H1 (cell line): ENCODE data around the gene UMAD1. TPM values are rescaled to one million over a fixed set of nuclear protein-coding genes. Genes with fewer than 3 reads are reported as not detected.

ENCODE experiments used
- CTCF ChIA-PET: fragments of 300-600 bp; sonication (Branson Sonifier 250); formaldehyde crosslinking; loops from one replicate; lab custom pipeline; 2021; ENCODE audit not compliant: partially characterized antibody; lab: Charles Lee
- POLR2A ChIA-PET: fragments of 300-600 bp; sonication (Branson Sonifier 250); formaldehyde crosslinking; loops from one replicate; lab custom pipeline; 2021; ENCODE audit warnings: inconsistent platforms; ENCODE audit not compliant: partially characterized antibody; lab: Charles Lee
- DNase-seq, 2 experiments: peaks; one replicate each; pipeline versions ENCODE4 v3.0.0 to v3.0.0-alpha.2; 2010 to 2022; ENCODE audit warnings: low spot score in 2 of 2, low read depth in 1 of 2, mixed read lengths in 1 of 2
- FAIRE-seq: peaks from 2 replicates; lab custom pipeline; 2011; peaks lifted over from hg19 to GRCh38; lab: Jason Lieb, UNC
- H2AFZ ChIP-seq: 2 replicates; pipeline ENCODE4 v1.8.1; 2012; ENCODE audit warnings: low read length, inconsistent platforms
- H2AK5ac ChIP-seq: 2 replicates; pipeline ENCODE4 v1.6.1; 2013; ENCODE audit warnings: low read depth, low read length
- H2BK120ac ChIP-seq: replicated peaks from 2 replicates; pipeline ENCODE3; 2013; ENCODE audit warnings: low read depth, low read length, inconsistent platforms
- H2BK12ac ChIP-seq: 2 replicates; pipeline ENCODE4 v1.6.1; 2013; ENCODE audit warnings: low read depth, low read length
- H2BK15ac ChIP-seq: 2 replicates; pipeline ENCODE4 v1.6.1; 2013; ENCODE audit warnings: low read length
- H2BK20ac ChIP-seq: 2 replicates; pipeline ENCODE4 v1.6.1; 2013; ENCODE audit warnings: low read length
- H2BK5ac ChIP-seq: 2 replicates; pipeline ENCODE4 v1.6.1; 2013; ENCODE audit warnings: low read depth, low read length
- H3K14ac ChIP-seq: 2 replicates; pipeline ENCODE4 v1.6.1; 2013; ENCODE audit warnings: inconsistent platforms; ENCODE audit not compliant: insufficient read length
- H3K18ac ChIP-seq: 2 replicates; pipeline ENCODE4 v1.6.1; 2013; ENCODE audit warnings: low read length; ENCODE audit errors: extremely low read depth
- H3K23ac ChIP-seq: 2 replicates; pipeline ENCODE4 v1.6.1; 2013; ENCODE audit warnings: inconsistent platforms; ENCODE audit not compliant: insufficient read length
- H3K23me2 ChIP-seq: 2 replicates; pipeline ENCODE4 v1.6.1; 2013; ENCODE audit warnings: low read depth, low read length
- H3K27ac ChIP-seq: 2 replicates; pipeline ENCODE4 v1.6.1; 2011; ENCODE audit warnings: low read depth, low read length, inconsistent platforms
- H3K27me3 ChIP-seq, 4 experiments: replicated peaks in 1 of 4; 1 replicate in 1 of 4; 2 replicates in 3 of 4; pipeline versions ENCODE4 v1.6.1 to v1.8.1; 2011 to 2013; ENCODE audit warnings: low read length in 3 of 4, mild to moderate bottlenecking in 3 of 4, inconsistent platforms in 2 of 4, mixed read lengths in 2 of 4, moderate library complexity in 1 of 4; ENCODE audit not compliant: control insufficient read depth in 3 of 4, insufficient read depth in 3 of 4; ENCODE audit errors: extremely low read depth in 1 of 4
- H3K36me3 ChIP-seq, 4 experiments: 2 replicates each; pipeline versions ENCODE4 v1.6.1 to v1.8.1; 2011 to 2013; ENCODE audit warnings: mild to moderate bottlenecking in 4 of 4, low read length in 3 of 4, moderate library complexity in 2 of 4, control low read depth in 1 of 4, inconsistent platforms in 1 of 4; ENCODE audit not compliant: insufficient read depth in 4 of 4, control insufficient read depth in 2 of 4
- H3K4ac ChIP-seq: replicated peaks from 2 replicates; pipeline ENCODE3; 2013; ENCODE audit warnings: low read length, low read depth, mixed read lengths, inconsistent platforms; ENCODE audit not compliant: insufficient read length
- H3K4me1 ChIP-seq, 4 experiments: replicated peaks in 1 of 4; 1 replicate in 1 of 4; 2 replicates in 3 of 4; pipeline versions ENCODE4 v1.6.1 to v1.8.1; 2011 to 2013; ENCODE audit warnings: low read length in 3 of 4, inconsistent platforms in 2 of 4, mixed read lengths in 1 of 4; ENCODE audit not compliant: insufficient read depth in 4 of 4, control insufficient read depth in 3 of 4
- H3K4me2 ChIP-seq, 2 experiments: 2 replicates each; pipeline versions ENCODE4 v1.6.1 to v1.8.1; 2011 to 2013; ENCODE audit warnings: low read depth in 2 of 2, low read length in 2 of 2, control low read depth in 1 of 2, inconsistent platforms in 1 of 2, mild to moderate bottlenecking in 1 of 2; ENCODE audit not compliant: insufficient read depth in 1 of 2
- H3K4me3 ChIP-seq, 4 experiments: fragments of 200-600, 300-600 bp in 1 of 4; sonication (generic), shearing (Covaris generic), sonication (Bioruptor Twin) in 1 of 4; 2 replicates each; pipeline versions ENCODE4 v1.5.1 to v1.8.1; 2011 to 2016; ENCODE audit warnings: low read length in 4 of 4, low read depth in 3 of 4, control low read depth in 2 of 4, inconsistent platforms in 2 of 4, mild to moderate bottlenecking in 2 of 4, mixed read lengths in 1 of 4, moderate library complexity in 1 of 4; ENCODE audit not compliant: insufficient read depth in 2 of 4; ENCODE audit errors: extremely low read depth in 1 of 4
- H3K56ac ChIP-seq: replicated peaks from 2 replicates; pipeline ENCODE3; 2013; ENCODE audit warnings: low read depth, mild to moderate bottlenecking, mixed read lengths, low read length, inconsistent platforms; ENCODE audit not compliant: insufficient read length
- H3K79me1 ChIP-seq: 2 replicates; pipeline ENCODE4 v1.6.1; 2013; ENCODE audit warnings: low read depth, low read length, control low read depth
- H3K79me2 ChIP-seq, 2 experiments: 2 replicates each; pipeline versions ENCODE4 v1.6.1 to v1.8.1; 2012 to 2013; ENCODE audit warnings: low read length in 2 of 2, mild to moderate bottlenecking in 2 of 2, inconsistent platforms in 1 of 2; ENCODE audit not compliant: insufficient read depth in 2 of 2, control insufficient read depth in 1 of 2
- H3K9ac ChIP-seq, 4 experiments: replicated peaks in 1 of 4; 1 replicate in 1 of 4; 2 replicates in 3 of 4; pipeline versions ENCODE4 v1.6.1 to v1.8.1; 2011 to 2013; ENCODE audit warnings: low read depth in 3 of 4, low read length in 3 of 4, control low read depth in 2 of 4, mild to moderate bottlenecking in 2 of 4, moderate library complexity in 2 of 4, inconsistent platforms in 1 of 4; ENCODE audit errors: extremely low read depth in 1 of 4
- H3K9me3 ChIP-seq, 2 experiments: 2 replicates each; pipeline versions ENCODE4 v1.6.1 to v1.8.1; 2012 to 2013; ENCODE audit warnings: mild to moderate bottlenecking in 2 of 2, moderate library complexity in 2 of 2, control low read depth in 1 of 2, inconsistent platforms in 1 of 2, low read depth in 1 of 2, low read length in 1 of 2, mixed read lengths in 1 of 2; ENCODE audit not compliant: insufficient read depth in 2 of 2
- H4K20me1 ChIP-seq, 2 experiments: replicated peaks in 1 of 2; 2 replicates each; pipeline versions ENCODE3 to v1.8.1; 2011 to 2013; ENCODE audit warnings: inconsistent platforms in 2 of 2, low read length in 2 of 2, mild to moderate bottlenecking in 1 of 2; ENCODE audit not compliant: insufficient read depth in 2 of 2, control insufficient read depth in 1 of 2
- H4K5ac ChIP-seq: 2 replicates; pipeline ENCODE4 v1.6.1; 2013; ENCODE audit warnings: low read length, low read depth, mixed read lengths, inconsistent platforms; ENCODE audit not compliant: insufficient read length
- H4K8ac ChIP-seq: 2 replicates; pipeline ENCODE4 v1.8.0; 2013; ENCODE audit warnings: mild to moderate bottlenecking, moderate library complexity, low read length, inconsistent platforms; ENCODE audit not compliant: insufficient read depth; ENCODE audit errors: extremely low read depth
- H4K91ac ChIP-seq: replicated peaks from 2 replicates; pipeline ENCODE3; 2013; ENCODE audit warnings: low read length, mixed read lengths, inconsistent platforms; ENCODE audit not compliant: insufficient read length
- CHD2 ChIP-seq: IDR thresholded peaks from 2 replicates; pipeline ENCODE4 v1.6.1; 2012; ENCODE audit warnings: low read length, improper control_type of control experiment
- E2F6 ChIP-seq: IDR thresholded peaks from 2 replicates; pipeline ENCODE4 v1.6.1; 2012; ENCODE audit warnings: inconsistent platforms
- KDM1A ChIP-seq: fragments of 200-600, 300-600 bp; sonication (generic); IDR thresholded peaks from 2 replicates; pipeline ENCODE4 v1.7.1; 2016; ENCODE audit warnings: mild to moderate bottlenecking, low read length, borderline replicate concordance
- SAP30 ChIP-seq: fragments of 300-600 bp; sonication (generic); IDR thresholded peaks from 2 replicates; pipeline ENCODE4 v1.7.1; 2012; ENCODE audit warnings: low read length, moderate library complexity, mild to moderate bottlenecking, inconsistent platforms; ENCODE audit not compliant: insufficient read depth, insufficient replicate concordance
- SP1 ChIP-seq: IDR thresholded peaks from 2 replicates; pipeline ENCODE4 v1.6.1; 2011; ENCODE audit warnings: low read depth, low read length
- SP2 ChIP-seq: IDR thresholded peaks from 2 replicates; pipeline ENCODE4 v1.6.1; 2012; ENCODE audit warnings: mild to moderate bottlenecking, low read length, inconsistent platforms
- TAF7 ChIP-seq: optimal IDR thresholded peaks from 2 replicates; pipeline ENCODE3; 2011; ENCODE audit warnings: low read depth, mild to moderate bottlenecking, inconsistent platforms, low read length, moderate library complexity, borderline replicate concordance
- TEAD4 ChIP-seq: IDR thresholded peaks from 2 replicates; pipeline ENCODE4 v1.6.1; 2012; ENCODE audit warnings: low read depth, low read length, inconsistent platforms, mixed read lengths
- polyA plus RNA-seq, 7 experiments: library from polyadenylated mRNA; depleted of rRNA in 3 of 7; stranded (reverse) in 5 of 7; unstranded in 2 of 7; fragments of >200 nt in 5 of 7; fragments of 200-250 nt in 2 of 7; gene quantifications; 1 replicate in 5 of 7; 2 replicates in 1 of 7; 4 replicates in 1 of 7; pipeline versions ENCODE4 v1.2.1 to v1.2.3, GENCODE V29; 2011 to 2013; ENCODE audit warnings: missing spikeins in 2 of 7, mixed read lengths in 2 of 7
- total RNA-seq: library from RNA; stranded (reverse); fragmentation: NEBNext Ultra II Directional; extraction: Animal tissue kit (Norgen Biotek cat#: 25700); gene quantifications from 2 replicates; pipeline ENCODE4 v1.2.1, GENCODE V29; 2021

Gene UMAD1
- total and polyA plus RNA-seq, 2 of the 8 experiments (the other 6 are each of a cell fraction or from before 2014, with no cell fraction given), result 10.4 to 12.3 TPM

GRCh38 chr7:7771452-7771851, 130.9 kb downstream of the UMAD1 start:
- TF ChIP-seq SP2, result no peak
- TF ChIP-seq SP1, result no peak
- no peak for TF ChIP-seq CHD2
- no peak for TF ChIP-seq TEAD4
- TF ChIP-seq KDM1A, result no peak
- no peak for TF ChIP-seq E2F6
- TF ChIP-seq TAF7, result no peak
- TF ChIP-seq SAP30, result no peak
- Histone ChIP-seq H3K4me1 (peaks cover 0 to 10% (median 2%) of the 10 kb centered on the region in 4 experiments; a peak in 2 of 7 replicates), H4K20me1 (no peaks in the 10 kb centered on the region), H3K23me2 (no peaks in the 10 kb centered on the region; the same call in 1 of the 2 replicates), H3K4me3 (no peak overlapping the region), H3K79me1 (no peaks in the 10 kb centered on the region), H2BK12ac (no peak overlapping the region), H3K27ac (no peak overlapping the region), H4K8ac (no peak overlapping the region), H3K9me3 (no peaks in the 10 kb centered on the region), H3K9ac (no peak overlapping the region), H3K56ac (no peak overlapping the region), H2AFZ (no peak overlapping the region), H2BK20ac (no peak overlapping the region), H3K79me2 (no peaks in the 10 kb centered on the region), H3K4ac (no peak overlapping the region), H3K18ac (no peak overlapping the region), H3K36me3 (no peaks in the 10 kb centered on the region), H4K91ac (no peak overlapping the region), H3K4me2 (no peak overlapping the region), H4K5ac (no peak overlapping the region), H2BK15ac (no peak overlapping the region), H2BK5ac (no peak overlapping the region), H2AK5ac (no peak overlapping the region), H2BK120ac (no peak overlapping the region), H3K23ac (no peak overlapping the region), H3K27me3 (no peaks in the 10 kb centered on the region), H3K14ac (no peak overlapping the region)
- ChIA-PET CTCF (interaction anchor here (0.7 kb wide), 1 partner anchor 17 kb away, joined by 3 read pairs; no protein-coding TSS in a partner anchor), POLR2A (no interaction called here)
- FAIRE-seq, result no peak
- no peak for DNase-seq
